SK-N-SH (cell line): ENCODE measurements around the gene VCAN. TPM values are rescaled to one million over a fixed set of nuclear protein-coding genes. Genes with fewer than 3 reads are reported as not detected.

ENCODE experiments used
- CTCF ChIA-PET: fragments of 300-600, 350-600 bp; formaldehyde crosslinking; extraction: SDS; loops from one replicate; lab custom pipeline; 2021; lab: Yijun Ruan, JAX
- POLR2A ChIA-PET: fragments of 350-600 bp; sonication (Branson Sonifier 250); formaldehyde crosslinking; extraction: SDS; loops from one replicate; lab custom pipeline; 2020; ENCODE audit warnings: antibody characterized with exemption, inconsistent platforms; lab: Yijun Ruan, JAX
- DNase-seq: peaks from one replicate; pipeline ENCODE4 v3.0.0; 2012
- H2AFZ ChIP-seq: fragments of 200-600 bp; sonication (generic); 2 replicates; pipeline ENCODE4 v1.8.1; 2016; ENCODE audit warnings: antibody characterized with exemption, mild to moderate bottlenecking, low read depth
- H3F3A ChIP-seq: fragments of 200-600 bp; sonication (generic); replicated peaks from 2 replicates; pipeline ENCODE3; 2016; ENCODE audit warnings: antibody characterized with exemption, mild to moderate bottlenecking; ENCODE audit not compliant: insufficient read depth
- H3K27ac ChIP-seq, 2 experiments: fragments of 200-500 bp in 1 of 2; fragments of 200-600 bp in 1 of 2; sonication (Bioruptor generic) in 1 of 2; sonication (generic), shearing (Covaris generic) in 1 of 2; 2 replicates each; pipeline versions ENCODE4 v1.5.1 to v1.6.1; 2014 to 2016; ENCODE audit warnings: low read depth in 2 of 2, inconsistent platforms in 1 of 2, low read length in 1 of 2, mild to moderate bottlenecking in 1 of 2, mixed read lengths in 1 of 2
- H3K27me3 ChIP-seq: fragments of 200-600 bp; sonication (generic), shearing (Covaris generic); 2 replicates; pipeline ENCODE4 v1.6.1; 2016; ENCODE audit warnings: mixed run types; ENCODE audit not compliant: insufficient read depth
- H3K36me3 ChIP-seq, 2 experiments: fragments of 200-500 bp in 1 of 2; fragments of 200-600 bp in 1 of 2; sonication (Bioruptor generic) in 1 of 2; sonication (generic) in 1 of 2; replicated peaks in 1 of 2; 2 replicates each; pipeline versions ENCODE3 to v1.5.1; 2014 to 2016; ENCODE audit warnings: low read length in 1 of 2, mild to moderate bottlenecking in 1 of 2; ENCODE audit not compliant: insufficient read depth in 2 of 2, control insufficient read depth in 1 of 2
- H3K4me1 ChIP-seq, 2 experiments: fragments of 200-500 bp in 1 of 2; fragments of 200-600 bp in 1 of 2; sonication (Bioruptor generic) in 1 of 2; sonication (generic), shearing (Covaris generic) in 1 of 2; 2 replicates each; pipeline versions ENCODE4 v1.5.1 to v1.6.1; 2014 to 2016; ENCODE audit warnings: low read depth in 1 of 2, low read length in 1 of 2, mixed run types in 1 of 2; ENCODE audit not compliant: insufficient read depth in 2 of 2, control insufficient read depth in 1 of 2
- H3K4me2 ChIP-seq: fragments of 200-600 bp; sonication (generic), shearing (Covaris generic); 2 replicates; pipeline ENCODE4 v1.6.1; 2017; ENCODE audit warnings: mixed run types
- H3K4me3 ChIP-seq, 2 experiments: fragments of 200-500 bp in 1 of 2; fragments of 200-600 bp in 1 of 2; sonication (Bioruptor generic) in 1 of 2; sonication (generic), shearing (Covaris generic) in 1 of 2; 2 replicates each; pipeline versions ENCODE4 v1.5.1 to v1.8.1; 2014 to 2016; ENCODE audit warnings: low read depth in 2 of 2, inconsistent platforms in 1 of 2, low read length in 1 of 2, mild to moderate bottlenecking in 1 of 2, mixed read lengths in 1 of 2, moderate library complexity in 1 of 2
- H3K79me2 ChIP-seq: fragments of 200-600 bp; sonication (generic); 2 replicates; pipeline ENCODE4 v1.8.1; 2017; ENCODE audit warnings: mild to moderate bottlenecking; ENCODE audit not compliant: insufficient read depth
- H3K9ac ChIP-seq: fragments of 200-600 bp; sonication (generic); 2 replicates; pipeline ENCODE4 v1.6.1; 2017; ENCODE audit warnings: mixed run types
- H3K9me2 ChIP-seq: fragments of 200-600 bp; sonication (generic); 2 replicates; pipeline ENCODE4 v1.6.1; 2017; ENCODE audit warnings: mixed run types
- H3K9me3 ChIP-seq: fragments of 200-600 bp; sonication (generic); 2 replicates; pipeline ENCODE4 v1.6.1; 2017; ENCODE audit warnings: mixed run types, mild to moderate bottlenecking, moderate library complexity
- H4K20me1 ChIP-seq: fragments of 200-600 bp; sonication (generic); 2 replicates; pipeline ENCODE4 v1.6.1; 2017; ENCODE audit warnings: mild to moderate bottlenecking, mixed run types; ENCODE audit not compliant: insufficient read depth
- CTCF ChIP-seq: fragments of 200-600 bp; sonication (generic); IDR thresholded peaks from 2 replicates; pipeline ENCODE4 v1.6.1; 2017; ENCODE audit warnings: antibody characterized with exemption, mild to moderate bottlenecking, moderate library complexity
- ELF1 ChIP-seq: IDR thresholded peaks from 2 replicates; pipeline ENCODE4 v1.4.0; 2012
- EP300 ChIP-seq, 2 experiments: IDR thresholded peaks; 2 replicates each; pipeline versions ENCODE4 v1.4.0 to v1.6.1; 2012; ENCODE audit warnings: borderline replicate concordance in 1 of 2, low read depth in 1 of 2, low read length in 1 of 2
- FOSL2 ChIP-seq: IDR thresholded peaks from 2 replicates; pipeline ENCODE4 v1.4.0; 2012; ENCODE audit warnings: low read depth, mild to moderate bottlenecking, moderate library complexity, borderline replicate concordance
- FOXJ3 ChIP-seq: sonication (generic); formaldehyde crosslinking; IDR thresholded peaks from 2 replicates; pipeline ENCODE4 v1.5.1; 2020; ENCODE audit warnings: mild to moderate bottlenecking, missing genetic modification reagents
- FOXM1 ChIP-seq: IDR thresholded peaks from 2 replicates; pipeline ENCODE4 v1.4.0; 2012; ENCODE audit warnings: low read depth, mild to moderate bottlenecking
- GABPA ChIP-seq: IDR thresholded peaks from 2 replicates; pipeline ENCODE4 v1.4.0; 2012; ENCODE audit warnings: low read depth, mild to moderate bottlenecking
- IRF3 ChIP-seq: fragments of 150-350 bp; IDR thresholded peaks from 2 replicates; pipeline ENCODE4 v1.6.1; 2016; ENCODE audit warnings: mild to moderate bottlenecking, low read depth, low read length
- JUND ChIP-seq: IDR thresholded peaks from 2 replicates; pipeline ENCODE4 v1.4.0; 2012
- MAX ChIP-seq: IDR thresholded peaks from 2 replicates; pipeline ENCODE4 v1.4.0; 2012; ENCODE audit warnings: low read depth
- MEF2A ChIP-seq: IDR thresholded peaks from 2 replicates; pipeline ENCODE4 v1.4.0; 2012; ENCODE audit warnings: low read depth, borderline replicate concordance
- MXI1 ChIP-seq: IDR thresholded peaks from 2 replicates; pipeline ENCODE4 v1.6.1; 2012; ENCODE audit warnings: mild to moderate bottlenecking, low read depth, low read length, improper control_type of control experiment
- NRF1 ChIP-seq: IDR thresholded peaks from 2 replicates; pipeline ENCODE4 v1.6.1; 2012; ENCODE audit warnings: low read depth, mild to moderate bottlenecking, low read length
- PBX3 ChIP-seq: IDR thresholded peaks from 2 replicates; pipeline ENCODE4; 2012
- POLR2AphosphoS5 ChIP-seq: IDR thresholded peaks from 2 replicates; pipeline ENCODE4 v1.6.1; 2012; ENCODE audit warnings: low read depth, low read length
- RAD21 ChIP-seq: IDR thresholded peaks from 2 replicates; pipeline ENCODE4 v1.6.1; 2012; ENCODE audit warnings: mild to moderate bottlenecking, low read length
- RCOR1 ChIP-seq: fragments of 150-350 bp; IDR thresholded peaks from 2 replicates; pipeline ENCODE4 v1.6.1; 2017; ENCODE audit warnings: antibody characterized with exemption, low read length
- REST ChIP-seq: IDR thresholded peaks from 2 replicates; pipeline ENCODE4 v1.6.1; 2012; ENCODE audit warnings: mild to moderate bottlenecking, low read depth, low read length, moderate library complexity
- RFX5 ChIP-seq: IDR thresholded peaks from 2 replicates; pipeline ENCODE4 v1.6.1; 2012; ENCODE audit warnings: mild to moderate bottlenecking, improper control_type of control experiment, low read length
- RXRA ChIP-seq: IDR thresholded peaks from 2 replicates; pipeline ENCODE4 v1.4.0; 2012; ENCODE audit warnings: low read depth, mild to moderate bottlenecking, borderline replicate concordance
- SMC3 ChIP-seq: IDR thresholded peaks from 2 replicates; pipeline ENCODE4 v1.6.1; 2012; ENCODE audit warnings: low read depth, low read length, improper control_type of control experiment
- TAF1 ChIP-seq: IDR thresholded peaks from 2 replicates; pipeline ENCODE4 v1.6.1; 2012; ENCODE audit warnings: low read depth, mild to moderate bottlenecking, low read length, moderate library complexity, borderline replicate concordance
- TCF12 ChIP-seq: IDR thresholded peaks from 2 replicates; pipeline ENCODE4 v1.4.0; 2012
- TEAD4 ChIP-seq: IDR thresholded peaks from 2 replicates; pipeline ENCODE4 v1.4.0; 2012; ENCODE audit warnings: mild to moderate bottlenecking, borderline replicate concordance; ENCODE audit not compliant: insufficient read depth
- USF1 ChIP-seq: IDR thresholded peaks from 2 replicates; pipeline ENCODE4 v1.4.0; 2012; ENCODE audit warnings: low read depth, borderline replicate concordance
- YY1 ChIP-seq: IDR thresholded peaks from 2 replicates; pipeline ENCODE4 v1.4.0; 2012; ENCODE audit warnings: low read depth, mild to moderate bottlenecking
- WGBS: methylation state at CpG from one replicate; pipeline ENCODE4 v1.1.6; 2017; ENCODE audit warnings: low lambda C conversion rate; 5-methylcytosine and 5-hydroxymethylcytosine counted together
- polyA plus RNA-seq, 3 experiments: library from polyadenylated mRNA; depleted of rRNA; stranded (reverse); fragments of >200 nt; gene quantifications; 2 replicates each; pipeline ENCODE4 v1.2.3, GENCODE V29; 2012

VCAN gene
- polyA plus RNA-seq, 1 of the 3 experiments (the other 2 are of a cell fraction): 142 TPM

GRCh38 chr5:83430130-83431010, 41.2 kb upstream of the VCAN start:
- H3F3A ChIP-seq: no peaks in the 10 kb centered on the region
- ChIA-PET POLR2A (no interaction called here), CTCF (interaction anchor here (0.6 to 2.6 kb wide), 15 partner anchors 11 to 1117 kb away, joined by 3 to 11 read pairs (median 3); no protein-coding TSS in a partner anchor)
- H4K20me1 ChIP-seq: no peaks in the 10 kb centered on the region
- no peak overlapping the region for H3K9ac ChIP-seq
- H3K4me3 ChIP-seq: no peak overlapping the region; a peak in 1 of 4 replicates
- H3K4me2 ChIP-seq: no peak overlapping the region
- no peaks in the 10 kb centered on the region for H3K27me3 ChIP-seq
- H3K4me1 ChIP-seq: no peaks in the 10 kb centered on the region; a peak in 1 of 4 replicates
- no peak overlapping the region for H2AFZ ChIP-seq
- no peaks in the 10 kb centered on the region for H3K9me2 ChIP-seq
- no peak overlapping the region for H3K27ac ChIP-seq
- H3K36me3 ChIP-seq: no peaks in the 10 kb centered on the region
- peak; percentile 55 for DNase-seq
- 72% methylated on average over 13 of the region's 13 CpGs for WGBS
- H3K9me3 ChIP-seq: no peaks in the 10 kb centered on the region
- no peaks in the 10 kb centered on the region for H3K79me2 ChIP-seq
- TF ChIP-seq TEAD4: no peak
- TF ChIP-seq REST: no peak
- no peak for TF ChIP-seq IRF3
- no peak for TF ChIP-seq TAF1
- no peak for TF ChIP-seq ELF1
- no peak for TF ChIP-seq TCF12
- peak; percentile 85 for TF ChIP-seq RAD21
- no peak for TF ChIP-seq JUND
- TF ChIP-seq USF1: no peak
- no peak for TF ChIP-seq MEF2A
- no peak for TF ChIP-seq NRF1
- TF ChIP-seq POLR2AphosphoS5: no peak
- no peak for TF ChIP-seq FOSL2
- TF ChIP-seq SMC3: peak; percentile 86
- no peak for TF ChIP-seq FOXJ3 (CRISPR knock-in tag)
- no peak for TF ChIP-seq MXI1
- TF ChIP-seq YY1: no peak
- TF ChIP-seq RXRA: no peak
- no peak for TF ChIP-seq RFX5
- no peak for TF ChIP-seq FOXM1
- no peak for TF ChIP-seq RCOR1
- no peak for TF ChIP-seq PBX3
- no peak for TF ChIP-seq GABPA
- no peak for TF ChIP-seq MAX
- TF ChIP-seq EP300 (IDR thresholded peaks at IDR 0.05; ENCODE audit: borderline replicate concordance in 1 of 2, low read depth in 1 of 2, low read length in 1 of 2): no peak
- TF ChIP-seq CTCF: peak; percentile 89
